ENCODE results near the gene SNW1.

SNW1 gene

GRCh38 chr14:77714926-77715325, 46.0 kb downstream of the SNW1 start:
- no peak for DNase-seq

GRCh38 chr14:77710364-77710763, 50.6 kb downstream of the SNW1 start:
- DNase-seq = no peak
- TF ChIP-seq GATA1 (IDR thresholded peaks at IDR 0.05; ENCODE audit: low read depth, low read length) (no peak), POLR2A (IDR thresholded peaks at IDR 0.05; ENCODE audit: low read length) (no peak)

More at GRCh38 chr14:77714926-77715325, 46.0 kb downstream of the SNW1 start:
- TF ChIP-seq GATA1 (IDR thresholded peaks at IDR 0.05; ENCODE audit: low read depth, low read length) (no peak), POLR2A (IDR thresholded peaks at IDR 0.05; ENCODE audit: low read length) (no peak)

- TF ChIP-seq POLR2A (IDR thresholded peaks at IDR 0.05; ENCODE audit: low read length) (no peak), GATA1 (IDR thresholded peaks at IDR 0.05; ENCODE audit: low read depth, low read length) (no peak)
- DNase-seq = peak in 1 of 2 experiments; percentile 21
Observed at GRCh38 chr14:77709412-77709811, 51.5 kb downstream of the SNW1 start.

GRCh38 chr14:77708749-77709148, 52.2 kb downstream of the SNW1 start:
- no peak for TF ChIP-seq POLR2A (IDR thresholded peaks at IDR 0.05; ENCODE audit: low read length)
- DNase-seq = peak in 1 of 2 experiments; percentile 44

- TF ChIP-seq POLR2A (IDR thresholded peaks at IDR 0.05; ENCODE audit: low read length) = peak; percentile 91
- TF ChIP-seq GATA1 (IDR thresholded peaks at IDR 0.05; ENCODE audit: low read depth, low read length) = no peak
- DNase-seq = peak; percentile 89 to 92
Observed at GRCh38 chr14:77707724-77708408, 53.1 kb downstream of the SNW1 start, which contains the start of the genes ALKBH1 and SLIRP. TSS of gene ALKBH1 (minus strand) at chr14:77708023. CDS start at chr14:77708004, 19 bp downstream. TSS of gene SLIRP (plus strand) at chr14:77708103. CDS start at chr14:77708112, 9 bp downstream.

GRCh38 chr14:77707355-77707723, 53.6 kb downstream of the SNW1 start:
- TF ChIP-seq POLR2A (IDR thresholded peaks at IDR 0.05; ENCODE audit: low read length) = no peak
- no peak for TF ChIP-seq GATA1 (IDR thresholded peaks at IDR 0.05; ENCODE audit: low read depth, low read length)
- DNase-seq = peak; percentile 66 to 73

GRCh38 chr14:77691259-77691658, 69.7 kb downstream of the SNW1 start:
- DNase-seq = no peak
- TF ChIP-seq POLR2A (IDR thresholded peaks at IDR 0.05; ENCODE audit: low read length) = no peak
- TF ChIP-seq GATA1 (IDR thresholded peaks at IDR 0.05; ENCODE audit: low read depth, low read length) = no peak

- DNase-seq = no peak
Observed at GRCh38 chr14:77682158-77682553, 78.8 kb downstream of the SNW1 start.

GRCh38 chr14:77681196-77682157, 79.5 kb downstream of the SNW1 start:
- no peak for TF ChIP-seq POLR2A (IDR thresholded peaks at IDR 0.05; ENCODE audit: low read length)
- no peak for TF ChIP-seq GATA1 (IDR thresholded peaks at IDR 0.05; ENCODE audit: low read depth, low read length)

More at GRCh38 chr14:77682158-77682553, 78.8 kb downstream of the SNW1 start:
- TF ChIP-seq GATA1 (IDR thresholded peaks at IDR 0.05; ENCODE audit: low read depth, low read length) (no peak), POLR2A (IDR thresholded peaks at IDR 0.05; ENCODE audit: low read length) (no peak)

GRCh38 chr14:77674931-77675330, 86.0 kb downstream of the SNW1 start:
- no peak for DNase-seq
- TF ChIP-seq GATA1 (IDR thresholded peaks at IDR 0.05; ENCODE audit: low read depth, low read length) = no peak
- no peak for TF ChIP-seq POLR2A (IDR thresholded peaks at IDR 0.05; ENCODE audit: low read length)

More at GRCh38 chr14:77681196-77682157, 79.5 kb downstream of the SNW1 start:
- peak; percentile 12 for DNase-seq

GRCh38 chr14:77673193-77673592, 87.8 kb downstream of the SNW1 start:
- no peak for DNase-seq

More at GRCh38 chr14:77673193-77673592, 87.8 kb downstream of the SNW1 start:
- TF ChIP-seq POLR2A (IDR thresholded peaks at IDR 0.05; ENCODE audit: low read length) = no peak
- no peak for TF ChIP-seq GATA1 (IDR thresholded peaks at IDR 0.05; ENCODE audit: low read depth, low read length)

Data from erythroblast (primary cell).